LHCN-M2 (cell line): ENCODE measurements around the gene CAMK2B. TPM values are rescaled to one million over a fixed set of nuclear protein-coding genes. Genes with fewer than 3 reads are reported as not detected.
"Not testable (repeated sequence)": the region's sequence is repeated elsewhere in the genome, so short reads cannot be mapped to it uniquely, and the experiment has no call there.

Source experiments
- DNase-seq: peaks from one replicate; pipeline ENCODE4 v3.0.0-alpha.2; 2012; ENCODE audit warnings: low read depth
- total RNA-seq: library from RNA; depleted of rRNA; stranded (reverse); fragments of >200 nt; gene quantifications from 2 replicates; pipeline ENCODE4 v1.2.3, GENCODE V29; 2014

CAMK2B gene
- total RNA-seq, 1 experiment from 2014 or later, result 0.06 TPM

DNA sequence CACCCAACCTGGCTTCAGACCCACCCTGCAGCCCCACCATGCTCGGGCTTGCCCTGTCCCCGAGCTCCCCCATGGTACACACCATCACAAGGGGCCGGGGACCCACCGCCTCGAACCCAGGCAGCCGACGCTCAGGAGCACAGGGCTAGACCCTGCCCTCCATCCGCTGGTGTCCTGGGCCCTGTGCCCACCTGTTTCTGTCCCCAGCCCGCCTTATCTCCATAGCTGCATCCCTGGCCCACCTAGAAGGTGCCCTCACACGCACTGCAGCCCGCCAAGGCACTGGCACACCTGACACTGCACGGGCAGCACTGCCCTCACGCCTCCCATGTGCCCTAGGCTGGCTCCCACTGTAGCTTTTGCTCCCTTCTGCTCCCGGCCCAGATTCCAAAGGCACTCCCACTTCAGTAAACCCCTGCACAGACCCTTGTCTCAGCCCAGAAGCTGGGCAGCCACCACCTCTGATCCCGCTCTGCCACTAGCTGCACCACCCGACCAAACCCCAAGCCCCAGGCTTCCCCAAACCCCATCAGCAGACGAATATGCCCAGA lies 107.5 kb downstream of the CAMK2B start:
- DNase-seq, result no peak

DNA sequence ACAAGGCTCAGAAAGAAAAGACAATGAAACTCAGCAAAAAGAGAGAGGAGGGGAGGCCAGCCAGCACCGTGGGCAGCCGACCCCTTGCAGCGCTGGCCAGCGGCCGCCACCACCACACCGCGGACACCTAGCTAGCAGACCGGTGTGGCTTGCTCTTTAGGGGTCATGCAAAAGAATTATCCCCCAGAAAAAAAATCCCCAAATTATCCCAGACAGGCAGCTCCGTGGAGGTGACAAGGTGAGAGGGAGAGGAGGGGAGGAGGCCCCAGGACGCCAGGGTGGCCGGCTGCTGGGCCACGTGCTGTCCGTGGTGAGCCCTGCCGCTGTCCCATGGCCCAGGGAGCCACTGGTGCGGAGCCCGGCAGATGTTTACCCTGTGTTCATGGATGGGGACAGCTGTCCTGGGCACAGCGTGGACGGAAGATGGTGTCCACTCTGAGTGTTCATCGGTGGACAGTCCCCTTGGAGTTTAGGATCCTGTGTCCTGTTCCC lies 108.1 kb downstream of the CAMK2B start:
- DNase-seq, result no peak

DNA sequence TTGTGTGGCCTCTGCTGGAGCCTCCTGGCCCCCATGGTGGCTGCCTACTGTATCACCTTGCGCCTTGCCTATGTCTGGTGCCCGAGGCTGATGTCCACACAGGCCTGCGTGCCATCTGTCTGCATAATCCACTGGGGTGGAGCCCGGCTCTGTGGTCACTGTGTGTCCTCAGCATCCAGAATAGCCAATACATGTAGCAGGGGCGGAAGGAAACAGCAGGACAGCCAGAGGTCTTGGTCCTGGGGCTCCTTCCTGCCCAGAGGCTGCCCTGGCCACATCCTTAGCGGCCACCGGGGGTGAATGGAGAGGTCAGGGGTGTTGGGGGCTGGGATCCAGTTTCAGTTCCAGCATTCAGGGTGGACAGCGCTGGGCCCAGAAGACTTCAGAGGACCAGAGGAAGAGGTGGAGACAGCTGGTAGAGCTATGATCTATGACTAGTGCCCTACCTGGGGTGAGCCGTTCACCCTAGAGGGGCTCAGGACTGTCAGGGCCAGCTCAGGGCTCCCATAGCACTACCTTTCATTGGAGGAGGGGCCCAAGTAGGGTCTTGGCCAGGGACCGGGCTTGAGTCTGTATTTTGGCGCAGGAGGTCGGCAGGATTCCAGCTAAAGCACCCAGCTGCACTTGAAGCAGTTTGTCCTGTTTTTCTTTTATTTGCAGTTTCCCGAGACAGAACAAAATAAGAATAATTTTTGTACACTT lies 108.7 kb downstream of the CAMK2B start:
- no peak for DNase-seq

DNA sequence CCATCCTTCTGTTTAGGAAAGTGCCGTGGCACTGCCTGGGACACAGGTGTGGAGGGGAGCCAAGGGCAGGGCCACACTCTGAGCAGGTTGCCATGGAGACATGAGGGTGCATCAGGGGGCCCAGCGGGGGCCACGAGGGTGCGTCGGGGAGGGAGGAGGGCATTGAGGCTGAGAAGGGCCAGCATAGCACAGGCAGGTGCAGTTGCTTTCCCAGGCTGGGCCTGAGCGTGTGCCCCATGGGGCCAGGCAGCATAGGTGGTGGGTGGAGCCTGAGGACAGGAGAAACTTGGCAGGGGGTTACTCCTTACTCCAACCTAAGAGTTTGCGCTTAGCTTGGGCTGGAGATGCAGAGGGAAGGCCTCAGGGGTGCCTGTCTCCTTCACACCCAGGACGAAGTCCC lies 109.4 kb downstream of the CAMK2B start:
- DNase-seq, result no peak

DNA sequence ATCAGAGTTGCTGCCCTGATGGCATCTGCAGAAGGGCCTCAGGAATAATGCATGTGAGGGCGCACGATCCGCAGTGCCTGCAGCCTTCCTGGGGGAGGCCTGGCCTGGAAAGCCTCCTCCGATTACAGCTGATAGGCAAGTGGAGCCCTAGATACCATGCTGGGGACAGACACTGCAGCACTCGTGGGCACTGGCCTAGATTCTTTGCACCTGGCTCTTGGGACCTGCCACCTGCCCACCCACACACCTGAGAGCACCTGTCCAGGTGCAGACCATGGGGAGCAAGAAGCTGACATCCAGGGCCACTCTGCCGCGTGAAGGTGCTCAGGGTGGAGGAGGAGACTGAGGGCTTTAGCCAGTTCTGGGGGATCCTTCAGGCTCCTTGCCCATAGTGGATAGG lies 109.9 kb downstream of the CAMK2B start:
- DNase-seq, result no peak

DNA sequence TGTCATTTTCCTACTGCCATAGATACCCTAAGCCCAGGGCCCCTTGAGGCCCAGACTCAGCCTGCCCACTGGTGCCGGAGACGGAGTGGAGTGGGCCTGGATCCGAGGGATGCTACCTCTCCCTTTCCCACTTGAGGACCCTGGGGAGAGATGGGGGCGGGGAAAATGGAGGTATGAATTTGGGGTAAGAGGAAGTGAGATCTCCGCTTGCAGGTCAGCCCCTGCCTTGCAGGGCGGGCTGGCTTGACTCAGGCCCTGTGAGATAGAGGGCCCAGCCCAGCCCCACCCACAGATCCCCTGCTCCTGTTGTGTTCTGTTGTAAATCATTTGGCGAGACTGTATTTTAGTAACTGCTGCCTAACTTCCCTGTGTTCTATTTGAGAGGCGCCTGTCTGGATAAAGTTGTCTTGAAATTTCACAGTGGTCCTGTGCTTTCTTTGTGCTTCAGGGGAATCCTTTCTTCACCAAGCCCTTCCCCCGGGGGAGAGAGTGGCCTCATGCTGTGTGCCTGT lies 111.5 kb downstream of the CAMK2B start:
- no peak for DNase-seq

DNA sequence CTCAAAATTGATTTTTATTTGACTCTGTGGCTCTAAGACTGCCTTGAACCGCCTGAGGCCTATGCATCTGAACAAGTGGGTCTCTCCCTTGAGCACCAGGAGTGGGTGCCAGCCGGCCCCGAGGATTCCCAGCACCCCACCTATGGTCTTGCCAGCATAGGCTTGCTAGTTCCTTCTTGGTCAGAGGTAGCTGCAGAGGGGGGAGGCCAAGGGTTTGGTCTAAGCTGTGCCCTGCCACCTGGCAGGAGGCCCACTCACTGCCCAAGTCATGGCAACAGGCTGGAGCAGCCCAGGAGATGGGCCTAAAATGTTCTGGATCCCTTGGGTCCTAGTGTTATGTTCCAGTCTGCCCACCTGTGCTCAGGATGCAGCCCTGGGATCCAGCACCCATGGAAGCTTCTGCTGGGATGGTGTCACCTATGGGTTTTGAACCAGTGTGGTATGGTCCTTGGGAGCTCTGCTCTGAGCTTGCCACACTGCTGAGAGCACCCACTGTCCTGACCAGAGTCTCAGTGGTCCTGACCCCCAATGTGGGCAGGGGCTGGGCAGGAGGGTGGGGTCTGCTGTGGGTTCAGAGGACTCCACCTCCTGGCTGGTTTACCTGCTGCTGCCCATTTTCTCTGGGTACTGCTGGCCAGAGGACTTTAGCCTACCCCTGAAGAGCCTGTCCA lies 112.1 kb downstream of the CAMK2B start:
- no peak for DNase-seq

DNA sequence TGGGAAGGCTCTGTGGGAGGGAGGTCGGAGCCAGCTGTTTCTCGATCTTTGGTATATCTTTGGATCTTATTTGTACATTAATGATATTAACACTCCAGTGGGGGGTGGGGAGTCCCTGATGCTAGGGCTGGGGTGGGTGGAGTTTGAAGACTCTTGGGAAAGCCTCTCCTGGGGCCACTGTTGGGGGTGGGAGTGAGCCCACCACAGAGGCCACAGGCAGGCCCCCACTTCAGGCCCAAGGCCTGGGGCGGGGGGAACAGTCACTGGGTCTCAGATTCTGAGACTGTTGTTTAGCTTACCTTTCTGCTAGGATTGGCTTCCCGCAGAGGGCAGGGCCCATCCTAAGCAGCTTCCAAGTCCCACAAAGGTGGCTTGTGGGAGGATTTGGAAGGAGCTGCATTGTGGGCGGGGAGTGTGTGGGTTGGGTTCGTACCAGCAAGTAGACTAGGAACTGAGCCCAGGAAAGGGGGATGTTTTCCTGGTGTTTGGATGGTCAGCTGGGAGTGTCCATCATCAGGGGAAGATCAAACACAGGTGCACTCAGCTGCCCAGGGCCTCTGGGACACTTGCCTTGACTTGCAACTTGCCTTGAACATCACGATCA lies 112.7 kb downstream of the CAMK2B start:
- DNase-seq, result peak; percentile 75

DNA sequence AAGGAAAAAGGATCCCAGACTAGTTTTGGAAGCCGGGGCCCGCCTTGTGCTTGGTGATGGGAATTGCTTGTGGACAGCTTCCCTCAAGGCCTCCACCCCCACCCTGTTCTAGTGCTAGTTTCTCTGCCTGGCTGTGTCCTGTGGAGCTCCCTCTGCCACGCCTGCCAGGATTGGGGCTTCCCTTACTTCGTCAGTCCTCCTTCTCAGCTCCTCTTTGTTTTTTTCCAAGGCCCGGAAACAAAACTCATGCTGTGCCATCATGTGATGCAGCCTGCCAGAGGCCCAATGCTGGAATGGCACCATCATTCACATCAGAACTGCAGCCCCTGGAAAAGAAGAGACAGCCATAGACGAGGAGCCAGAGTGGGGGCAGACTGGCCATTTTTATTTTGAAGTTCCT lies 113.4 kb downstream of the CAMK2B start:
- no peak for DNase-seq

DNA sequence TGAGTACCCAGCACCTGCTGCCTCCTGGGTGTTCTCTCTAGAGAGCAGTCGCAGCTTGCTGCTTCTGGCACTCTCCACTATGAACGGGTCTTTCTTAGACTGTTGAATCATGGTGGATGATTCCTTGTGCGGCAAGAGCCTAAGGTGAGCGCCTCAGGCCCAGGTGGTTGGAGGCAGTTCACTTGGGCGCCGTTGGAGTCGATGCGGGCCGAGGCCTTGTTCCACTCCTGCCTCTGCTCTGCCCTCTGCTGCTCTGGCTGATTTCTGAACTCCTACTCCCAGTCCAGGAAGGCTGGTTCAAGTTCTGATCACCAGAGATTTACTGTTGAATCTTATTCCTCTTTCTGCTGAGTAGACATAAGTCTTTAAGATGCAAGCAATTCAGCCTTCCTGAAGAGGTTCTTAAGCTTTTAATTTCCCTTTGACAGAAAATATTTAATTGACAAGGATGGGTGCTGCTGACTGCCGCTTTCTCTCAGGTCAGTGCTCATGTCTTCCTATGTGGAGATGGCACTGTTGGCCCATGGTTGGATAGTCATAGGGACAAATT lies 114.2 kb downstream of the CAMK2B start:
- DNase-seq, result no peak

DNA sequence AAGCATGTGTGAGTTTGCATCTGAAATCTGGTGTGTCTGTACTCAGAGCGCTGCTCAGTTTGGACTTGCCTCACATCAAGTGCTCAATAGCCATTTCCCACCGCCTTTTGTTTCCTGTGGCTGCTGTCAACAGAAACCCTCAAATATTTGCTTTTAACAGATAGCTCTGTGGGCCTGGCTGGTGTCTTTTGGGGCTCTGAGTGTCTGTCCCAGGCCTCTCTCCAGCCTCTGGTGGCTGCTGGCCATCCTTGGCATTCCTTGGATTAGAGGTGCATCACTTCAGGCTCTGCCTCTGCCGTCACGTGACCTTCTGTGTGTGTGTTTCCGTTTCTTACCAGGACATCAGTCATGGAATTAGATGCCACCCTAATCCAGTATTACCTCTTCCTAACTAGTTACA lies 115.3 kb downstream of the CAMK2B start:
- no peak for DNase-seq

DNA sequence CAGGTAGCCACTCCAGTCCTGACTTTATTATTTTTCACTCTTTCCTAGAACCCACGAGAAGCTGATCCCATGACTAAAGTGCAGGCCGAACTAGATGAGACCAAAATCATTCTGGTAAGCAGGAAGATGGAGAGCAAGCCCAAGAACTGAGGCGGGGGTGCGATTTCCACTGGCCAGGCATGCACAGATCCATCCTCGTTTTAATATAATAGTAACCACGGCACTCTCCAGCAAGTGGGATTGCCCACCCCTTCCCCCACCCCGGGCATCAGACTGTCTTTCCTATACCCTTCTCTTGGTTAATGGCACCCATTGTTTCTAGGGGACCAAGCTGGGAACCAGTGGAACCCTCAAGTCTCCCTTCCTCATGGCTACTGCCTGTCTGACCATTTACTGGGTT lies 117.3 kb downstream of the CAMK2B start:
- DNase-seq, result no peak

DNA sequence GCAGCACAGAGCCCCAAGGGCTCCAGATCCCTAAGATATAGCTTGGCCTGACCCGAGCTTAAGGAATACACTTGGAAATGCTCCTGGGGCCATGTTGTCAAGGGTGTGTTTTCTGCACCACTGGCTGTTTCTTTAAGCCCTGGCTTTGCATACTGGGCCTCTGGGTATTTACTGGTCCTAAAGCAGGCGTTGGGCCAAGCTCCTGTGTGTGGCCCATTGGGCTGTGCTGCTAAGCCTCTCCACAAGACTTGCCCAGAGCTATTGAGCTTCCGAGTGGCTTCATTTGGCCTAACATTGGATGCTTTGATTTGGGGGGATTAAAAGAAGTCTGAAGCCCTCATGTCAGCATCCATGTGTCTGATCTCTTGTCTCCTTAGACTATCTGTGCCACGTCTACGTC lies 119.4 kb downstream of the CAMK2B start:
- no peak for DNase-seq

DNA sequence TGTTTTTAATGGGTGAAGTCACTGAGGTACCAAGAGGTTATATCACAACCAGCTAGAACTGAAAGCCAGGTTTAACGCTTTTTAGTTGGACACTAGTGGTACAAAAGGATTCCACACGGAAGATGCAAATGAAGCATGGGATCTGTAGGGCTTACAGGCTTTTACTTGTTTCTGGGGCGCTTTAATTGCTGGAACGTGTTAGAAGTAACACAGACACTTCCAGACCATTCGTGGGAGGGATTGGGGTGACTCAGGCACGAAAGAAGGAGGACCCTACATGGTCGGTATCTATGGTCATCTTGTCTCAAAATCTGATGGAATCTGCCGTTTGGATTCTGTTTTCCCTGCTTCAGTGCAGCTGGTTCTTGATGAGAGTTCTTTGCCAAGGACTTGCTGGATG lies 123.6 kb downstream of the CAMK2B start:
- peak; percentile 35 for DNase-seq

DNA sequence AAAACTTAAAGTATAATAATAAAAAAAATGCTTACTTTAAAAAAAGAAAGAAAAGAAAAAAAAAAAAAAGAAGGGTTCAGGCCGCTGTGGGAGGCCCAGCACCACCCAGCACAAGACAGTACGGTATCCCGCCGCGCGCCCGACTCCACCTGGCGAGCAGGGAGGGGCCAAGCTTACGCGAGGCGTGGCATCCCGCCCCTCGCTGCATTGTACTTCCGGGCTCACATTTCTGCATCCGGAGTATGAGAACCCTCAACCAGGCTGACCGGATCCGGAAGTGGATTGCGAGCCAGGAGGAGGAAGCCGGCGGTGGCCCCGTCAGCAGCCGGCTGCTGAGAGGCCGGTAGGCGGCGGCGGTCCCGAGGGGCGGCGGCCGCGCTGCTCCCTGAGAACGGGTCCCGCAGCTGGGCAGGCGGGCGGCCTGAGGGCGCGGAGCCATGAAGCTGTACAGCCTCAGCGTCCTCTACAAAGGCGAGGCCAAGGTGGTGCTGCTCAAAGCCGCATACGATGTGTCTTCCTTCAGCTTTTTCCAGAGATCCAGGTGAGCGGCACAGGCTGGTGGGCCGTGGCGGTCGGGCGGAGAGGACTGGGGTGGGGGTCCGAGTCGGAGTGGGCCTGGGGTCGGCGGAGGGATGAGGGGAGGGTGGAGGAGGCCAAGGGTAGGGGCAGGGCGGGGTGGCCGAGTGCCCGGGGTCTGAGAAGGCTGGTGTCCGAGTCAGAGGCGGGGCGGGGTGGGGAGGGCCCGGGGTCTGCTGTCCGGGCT lies 124.5 kb downstream of the CAMK2B start, which contains the start of gene YKT6:
YKT6 (plus strand) TSS at position 280 of the 763 bp plus-strand sequence; CDS start at position 438, 158 bp downstream.
- DNase-seq, result peak; percentile 95

DNA sequence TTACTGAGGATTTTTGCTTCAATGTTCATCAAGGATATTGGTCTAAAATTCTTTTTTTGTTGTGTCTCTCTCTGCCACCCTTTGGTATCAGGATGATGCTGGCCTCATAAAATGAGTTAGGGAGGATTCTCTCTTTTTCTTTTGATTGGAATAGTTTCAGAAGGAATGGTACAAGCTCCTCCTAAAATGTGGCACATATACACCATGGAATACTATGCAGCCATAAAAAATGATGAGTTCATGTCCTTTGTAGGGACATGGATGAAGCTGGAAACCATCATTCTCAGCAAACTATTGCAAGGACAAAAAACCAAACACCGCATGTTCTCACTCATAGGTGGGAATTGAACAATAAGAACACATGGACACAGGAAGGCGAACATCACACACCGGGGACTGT lies 125.2 kb downstream of the CAMK2B start:
- not testable (repeated sequence) for DNase-seq

DNA sequence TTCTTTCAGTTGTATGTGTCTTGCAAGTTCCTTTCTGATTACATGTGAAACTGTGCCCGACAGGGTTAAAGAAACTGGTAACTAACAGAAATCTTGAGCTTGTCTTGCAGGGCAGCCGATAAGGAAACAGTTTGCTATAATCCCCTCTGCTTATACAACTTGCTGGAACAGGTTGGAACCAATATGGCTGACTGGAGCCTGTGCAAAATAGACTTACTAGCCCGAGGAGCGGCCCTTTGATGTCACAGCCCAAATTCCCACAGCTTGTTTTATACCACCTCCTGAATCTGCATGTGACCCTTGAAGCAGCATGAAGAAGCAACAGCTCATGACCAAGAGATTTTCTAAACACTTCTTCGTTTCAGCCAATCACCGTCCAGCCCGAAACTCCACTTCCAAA lies 127.9 kb downstream of the CAMK2B start:
- no peak for DNase-seq

DNA sequence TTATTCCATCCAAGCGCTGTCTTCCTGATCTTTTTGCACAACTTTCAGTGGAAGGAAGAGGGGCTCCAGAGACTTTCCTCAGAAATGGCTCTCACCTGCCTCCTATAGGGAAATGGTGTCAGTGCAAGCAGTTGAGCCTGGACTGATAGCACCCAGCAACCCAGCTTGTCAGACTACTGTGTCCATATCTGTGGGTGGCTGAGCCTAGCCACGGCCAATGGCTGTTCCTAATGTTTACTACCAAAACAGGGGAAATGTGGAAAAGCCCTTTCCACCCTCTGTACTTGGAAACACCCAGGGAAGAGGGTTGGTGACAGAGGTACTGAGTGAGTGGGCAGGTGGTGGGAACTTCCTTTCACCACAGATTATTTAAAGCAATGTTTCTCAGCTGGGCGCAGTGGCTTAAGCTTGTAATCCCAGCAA lies 128.9 kb downstream of the CAMK2B start:
- peak; percentile 79 for DNase-seq

DNA sequence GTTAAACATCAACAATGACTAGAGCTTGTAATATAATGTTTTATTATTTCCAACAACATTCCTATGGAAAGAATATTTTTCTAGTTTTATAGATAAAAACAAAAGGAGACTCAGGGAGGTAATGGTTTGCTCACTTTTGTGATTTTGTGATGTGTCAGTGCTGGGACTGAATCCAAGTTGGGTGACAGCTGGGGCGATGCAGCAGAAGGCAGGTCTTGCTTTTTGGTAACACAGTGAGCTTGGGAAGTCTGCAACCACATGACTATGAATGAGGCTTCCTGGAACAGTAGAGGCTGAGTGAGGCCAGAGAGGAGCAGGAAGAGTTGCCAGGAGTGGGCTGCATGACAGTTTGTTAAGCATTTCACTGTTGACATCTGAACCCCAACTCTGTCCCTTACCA lies 129.5 kb downstream of the CAMK2B start:
- peak; percentile 89 for DNase-seq

DNA sequence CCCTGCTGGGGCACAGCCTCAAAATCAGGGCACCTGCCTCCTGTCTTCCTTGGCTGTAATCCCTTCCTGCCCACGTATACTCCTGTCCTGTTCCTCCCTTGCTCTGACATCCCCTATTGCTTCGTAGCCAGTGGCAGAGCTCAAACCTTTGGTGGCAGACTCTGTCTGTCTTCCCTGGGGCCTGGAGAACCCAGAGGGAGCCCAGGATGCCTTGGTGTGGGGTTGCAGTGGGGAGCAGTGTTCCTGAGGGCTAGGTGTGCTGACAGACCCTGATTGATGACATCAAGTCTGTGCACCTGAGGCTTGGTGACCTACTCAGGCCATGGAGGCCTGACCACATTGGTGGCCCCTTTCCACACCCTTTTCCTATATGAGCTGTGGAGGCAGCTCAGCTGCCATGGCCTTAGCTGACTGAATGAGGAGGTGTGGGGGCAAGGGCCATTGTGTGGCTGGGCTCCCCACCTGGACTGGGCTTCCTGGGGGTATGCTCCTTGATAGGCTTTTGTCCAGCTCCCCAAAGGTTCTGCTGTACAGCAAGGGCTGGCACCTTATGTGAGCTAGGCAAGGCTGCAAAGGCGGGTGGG lies 130.7 kb downstream of the CAMK2B start:
- DNase-seq, result no peak

DNA sequence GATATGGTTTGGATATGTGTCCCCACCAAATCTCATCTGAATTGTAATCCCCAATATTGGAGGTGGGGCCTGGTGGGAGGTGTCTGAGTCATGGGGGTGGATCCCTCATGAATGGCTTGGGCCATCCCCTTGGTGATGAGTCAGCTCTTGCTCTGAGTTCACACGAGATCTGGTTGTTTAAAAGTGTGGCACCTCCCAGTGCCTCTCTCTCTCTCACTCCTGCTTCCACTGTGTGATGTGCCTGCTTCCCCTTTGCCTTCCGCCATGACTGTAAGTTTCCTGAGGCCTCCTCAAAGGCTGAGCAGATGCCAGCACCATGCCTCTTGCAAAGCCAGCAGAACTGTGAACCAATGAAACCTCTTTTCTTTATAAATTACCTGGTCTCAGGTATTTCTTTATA lies 131.3 kb downstream of the CAMK2B start:
- DNase-seq, result peak; percentile 60
